HEK293 (cell line): ENCODE data around the gene EXOC3.

ENCODE experiments used
- CTCF ChIA-PET: fragments of 350-600 bp; formaldehyde crosslinking; extraction: SDS; loops from one replicate; lab custom pipeline; 2021; ENCODE audit warnings: antibody characterized with exemption; lab: Yijun Ruan, JAX
- POLR2A ChIA-PET: fragments of 300-600 bp; formaldehyde crosslinking; extraction: SDS; loops from one replicate; lab custom pipeline; 2020; ENCODE audit warnings: antibody characterized with exemption, inconsistent platforms; lab: Yijun Ruan, JAX
- H3K27ac ChIP-seq: fragments of 200-500 bp; sonication (Bioruptor generic); 2 replicates; pipeline ENCODE4 v1.5.1; 2014; ENCODE audit warnings: low read depth, low read length, control low read depth, inconsistent platforms; ENCODE audit errors: extremely low read depth
- H3K36me3 ChIP-seq, 2 experiments: fragments of 200-500 bp in 1 of 2; sonication (Bioruptor generic) in 1 of 2; 1 replicate in 1 of 2; 2 replicates in 1 of 2; pipeline ENCODE4 v1.5.1; 2014 to 2017; ENCODE audit warnings: inconsistent platforms in 2 of 2, low read length in 2 of 2; ENCODE audit not compliant: control insufficient read depth in 2 of 2, insufficient read depth in 1 of 2
- H3K4me1 ChIP-seq: fragments of 200-500 bp; sonication (Bioruptor generic); 2 replicates; pipeline ENCODE4 v1.5.1; 2014; ENCODE audit warnings: mild to moderate bottlenecking, low read length, inconsistent platforms; ENCODE audit not compliant: control insufficient read depth, insufficient read depth
- H3K4me3 ChIP-seq: 2 replicates; pipeline ENCODE4 v1.5.1; 2011; ENCODE audit warnings: low read depth, mild to moderate bottlenecking, control low read depth, low read length, moderate library complexity
- H3K9me3 ChIP-seq: fragments of 200-500 bp; sonication (Bioruptor generic); 2 replicates; pipeline ENCODE4 v1.5.1; 2014; ENCODE audit warnings: low read depth, low read length, inconsistent platforms; ENCODE audit not compliant: control insufficient read depth, insufficient read depth
- EGR2 ChIP-seq: fragments of 450-650 bp; formaldehyde crosslinking; IDR thresholded peaks from 2 replicates; pipeline ENCODE4 v1.5.1; 2016; ENCODE audit warnings: low read depth, missing biosample characterization, missing genetic modification characterization
- HOXD13 ChIP-seq: sonication (generic); formaldehyde crosslinking; IDR thresholded peaks from 2 replicates; pipeline ENCODE4 v1.8.0; 2022; ENCODE audit warnings: missing genetic modification reagents, borderline replicate concordance
- OVOL3 ChIP-seq: fragments of 450-650 bp; formaldehyde crosslinking; IDR thresholded peaks from 2 replicates; pipeline ENCODE4 v1.5.1; 2016; ENCODE audit warnings: missing biosample characterization, missing genetic modification characterization
- PRDM1 ChIP-seq: fragments of 450-650 bp; formaldehyde crosslinking; IDR thresholded peaks from 2 replicates; pipeline ENCODE4; 2016; ENCODE audit warnings: missing biosample characterization, missing genetic modification characterization
- SALL2 ChIP-seq: fragments of 450-650 bp; formaldehyde crosslinking; IDR thresholded peaks from 2 replicates; pipeline ENCODE4 v1.5.0; 2017; ENCODE audit warnings: missing biosample characterization, mild to moderate bottlenecking, missing genetic modification characterization, borderline replicate concordance
- YY1 ChIP-seq: fragments of 450-650 bp; formaldehyde crosslinking; IDR thresholded peaks from 2 replicates; pipeline ENCODE4 v1.5.1; 2018; ENCODE audit warnings: missing biosample characterization, missing genetic modification characterization
- ZBTB20 ChIP-seq: fragments of 450-650 bp; formaldehyde crosslinking; IDR thresholded peaks from 2 replicates; pipeline ENCODE4 v1.5.1; 2016; ENCODE audit warnings: missing biosample characterization, missing genetic modification characterization
- ZBTB7A ChIP-seq: fragments of 450-650 bp; formaldehyde crosslinking; IDR thresholded peaks from 2 replicates; pipeline ENCODE4 v1.5.1; 2016; ENCODE audit warnings: low read depth, missing biosample characterization, missing genetic modification characterization
- ZNF133 ChIP-seq: fragments of 450-650 bp; formaldehyde crosslinking; IDR thresholded peaks from 2 replicates; pipeline ENCODE4 v1.5.1; 2016; ENCODE audit warnings: missing biosample characterization, missing genetic modification characterization
- ZNF26 ChIP-seq: fragments of 450-650 bp; formaldehyde crosslinking; IDR thresholded peaks from 2 replicates; pipeline ENCODE4 v1.5.1; 2016; ENCODE audit warnings: missing biosample characterization, missing genetic modification characterization
- ZNF350 ChIP-seq: fragments of 450-650 bp; formaldehyde crosslinking; IDR thresholded peaks from 2 replicates; pipeline ENCODE4 v1.5.0; 2017; ENCODE audit warnings: missing biosample characterization, mild to moderate bottlenecking, missing genetic modification characterization
- ZNF354C ChIP-seq: fragments of 450-650 bp; formaldehyde crosslinking; IDR thresholded peaks from 2 replicates; pipeline ENCODE4 v1.5.1; 2016; ENCODE audit warnings: missing biosample characterization, missing genetic modification characterization, low read depth, borderline replicate concordance
- ZNF621 ChIP-seq: fragments of 450-650 bp; formaldehyde crosslinking; IDR thresholded peaks from 2 replicates; pipeline ENCODE4 v1.5.1; 2017; ENCODE audit warnings: missing biosample characterization, missing genetic modification characterization
- ZNF629 ChIP-seq: fragments of 450-650 bp; formaldehyde crosslinking; IDR thresholded peaks from 2 replicates; pipeline ENCODE4 v1.5.1; 2017; ENCODE audit warnings: missing biosample characterization, missing genetic modification characterization
- ZNF704 ChIP-seq: fragments of 450-650 bp; formaldehyde crosslinking; IDR thresholded peaks from 2 replicates; pipeline ENCODE4 v1.5.1; 2016; ENCODE audit warnings: missing biosample characterization, missing genetic modification characterization
- ZNF747 ChIP-seq: fragments of 450-650 bp; formaldehyde crosslinking; IDR thresholded peaks from 2 replicates; pipeline ENCODE4 v1.5.1; 2016; ENCODE audit warnings: missing biosample characterization, missing genetic modification characterization
- ZNF76 ChIP-seq: fragments of 450-650 bp; formaldehyde crosslinking; IDR thresholded peaks from 2 replicates; pipeline ENCODE4; 2016; ENCODE audit warnings: low read depth, missing biosample characterization, missing genetic modification characterization, borderline replicate concordance
- ZNF777 ChIP-seq: fragments of 450-650 bp; formaldehyde crosslinking; IDR thresholded peaks from 2 replicates; pipeline ENCODE4 v1.5.1; 2017; ENCODE audit warnings: missing biosample characterization, missing genetic modification characterization, borderline replicate concordance
- ZNF785 ChIP-seq: fragments of 450-650 bp; formaldehyde crosslinking; IDR thresholded peaks from 2 replicates; pipeline ENCODE4 v1.5.1; 2016; ENCODE audit warnings: missing biosample characterization, missing genetic modification characterization
- ZNF830 ChIP-seq: fragments of 450-650 bp; IDR thresholded peaks from 2 replicates; pipeline ENCODE4 v1.5.0; 2018; ENCODE audit warnings: missing biosample characterization, missing genetic modification characterization, low read depth, mild to moderate bottlenecking, moderate library complexity
- TF ChIP-seq, protein P1 (sequence below): fragments of 450-650 bp; formaldehyde crosslinking; IDR thresholded peaks from 2 replicates; pipeline ENCODE4 v1.5.1; 2016; ENCODE audit warnings: missing biosample characterization, missing genetic modification characterization
- TF ChIP-seq, protein P2 (sequence below): fragments of 450-650 bp; formaldehyde crosslinking; IDR thresholded peaks from 2 replicates; pipeline ENCODE4 v1.5.1; 2016; ENCODE audit warnings: missing biosample characterization, missing genetic modification characterization, borderline replicate concordance

Gene EXOC3

GRCh38 chr5:460273-460625 is 17.3 kb downstream of the EXOC3 start:
- H3K4me1 ChIP-seq = no peaks in the 10 kb centered on the region
- H3K27ac ChIP-seq = no peak overlapping the region
- H3K4me3 ChIP-seq = no peak overlapping the region
- ChIA-PET POLR2A (no interaction called here), CTCF (interaction anchor here (0.6 to 2.0 kb wide), 2 partner anchors 13 to 174 kb away, joined by 3 to 10 read pairs; no protein-coding TSS in a partner anchor)
- no peak for TF ChIP-seq ZBTB7A (tag by site-specific recombination)
- TF ChIP-seq ZNF76 (tag by site-specific recombination) = no peak
- no peak for TF ChIP-seq YY1 (tag by site-specific recombination)
- no peak for TF ChIP-seq ZNF777
- TF ChIP-seq ZNF704 (tag by site-specific recombination) = no peak
- TF ChIP-seq SALL2 (tag by site-specific recombination) = no peak
- TF ChIP-seq ZNF26 (tag by site-specific recombination) = no peak
- H3K9me3 ChIP-seq = no peaks in the 10 kb centered on the region
- peaks cover 48 to 86% of the 10 kb centered on the region in 2 experiments for H3K36me3 ChIP-seq

DNA sequence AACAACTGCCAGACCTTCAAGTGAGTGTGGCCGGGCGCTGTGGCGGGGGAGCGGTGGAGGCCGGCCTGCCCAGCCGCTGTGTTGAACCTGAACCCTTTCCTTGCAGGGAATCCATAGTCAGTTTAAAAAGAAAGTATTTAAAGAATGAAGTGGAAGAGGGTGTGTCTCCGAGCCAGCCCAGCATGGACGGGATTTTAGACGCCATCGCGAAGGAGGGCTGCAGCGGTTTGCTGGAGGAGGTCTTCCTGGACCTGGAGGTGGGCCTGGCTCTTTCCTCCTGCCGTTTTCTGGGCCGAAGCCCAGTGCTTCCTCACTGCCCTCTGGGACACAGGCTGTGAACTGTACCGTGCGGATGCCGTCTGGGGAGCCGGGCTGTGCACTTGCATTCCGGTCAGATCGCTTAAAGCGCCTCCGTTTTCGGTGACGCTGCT is 19.1 kb downstream of the EXOC3 start:
- Histone ChIP-seq H3K36me3 (peaks cover 48 to 89% of the 10 kb centered on the region in 2 experiments), H3K4me3 (no peak overlapping the region), H3K9me3 (no peaks in the 10 kb centered on the region), H3K27ac (no peak overlapping the region), H3K4me1 (no peaks in the 10 kb centered on the region)
- TF ChIP-seq PRDM1 (tag by site-specific recombination) (no peak), EGR2 (tag by site-specific recombination) (no peak), OVOL3 (tag by site-specific recombination) (no peak), ZNF785 (tag by site-specific recombination) (no peak), ZNF621 (no peak), ZNF350 (tag by site-specific recombination) (no peak), ZBTB20 (tag by site-specific recombination) (no peak), ZNF629 (tag by site-specific recombination) (no peak), HOXD13 (CRISPR knock-in tag) (no peak), ZNF747 (tag by site-specific recombination) (no peak), ZNF133 (tag by site-specific recombination) (no peak), ZNF354C (no peak), ZNF830 (tag by site-specific recombination) (no peak)
- TF ChIP-seq, protein P1, sequence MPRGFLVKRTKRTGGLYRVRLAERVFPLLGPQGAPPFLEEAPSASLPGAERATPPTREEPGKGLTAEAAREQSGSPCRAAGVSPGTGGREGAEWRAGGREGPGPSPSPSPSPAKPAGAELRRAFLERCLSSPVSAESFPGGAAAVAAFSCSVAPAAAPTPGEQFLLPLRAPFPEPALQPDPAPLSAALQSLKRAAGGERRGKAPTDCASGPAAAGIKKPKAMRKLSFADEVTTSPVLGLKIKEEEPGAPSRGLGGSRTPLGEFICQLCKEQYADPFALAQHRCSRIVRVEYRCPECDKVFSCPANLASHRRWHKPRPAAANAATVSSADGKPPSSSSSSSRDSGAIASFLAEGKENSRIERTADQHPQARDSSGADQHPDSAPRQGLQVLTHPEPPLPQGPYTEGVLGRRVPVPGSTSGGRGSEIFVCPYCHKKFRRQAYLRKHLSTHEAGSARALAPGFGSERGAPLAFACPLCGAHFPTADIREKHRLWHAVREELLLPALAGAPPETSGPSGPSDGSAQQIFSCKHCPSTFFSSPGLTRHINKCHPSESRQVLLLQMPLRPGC (tag by site-specific recombination) = no peak
- TF ChIP-seq, protein P2, sequence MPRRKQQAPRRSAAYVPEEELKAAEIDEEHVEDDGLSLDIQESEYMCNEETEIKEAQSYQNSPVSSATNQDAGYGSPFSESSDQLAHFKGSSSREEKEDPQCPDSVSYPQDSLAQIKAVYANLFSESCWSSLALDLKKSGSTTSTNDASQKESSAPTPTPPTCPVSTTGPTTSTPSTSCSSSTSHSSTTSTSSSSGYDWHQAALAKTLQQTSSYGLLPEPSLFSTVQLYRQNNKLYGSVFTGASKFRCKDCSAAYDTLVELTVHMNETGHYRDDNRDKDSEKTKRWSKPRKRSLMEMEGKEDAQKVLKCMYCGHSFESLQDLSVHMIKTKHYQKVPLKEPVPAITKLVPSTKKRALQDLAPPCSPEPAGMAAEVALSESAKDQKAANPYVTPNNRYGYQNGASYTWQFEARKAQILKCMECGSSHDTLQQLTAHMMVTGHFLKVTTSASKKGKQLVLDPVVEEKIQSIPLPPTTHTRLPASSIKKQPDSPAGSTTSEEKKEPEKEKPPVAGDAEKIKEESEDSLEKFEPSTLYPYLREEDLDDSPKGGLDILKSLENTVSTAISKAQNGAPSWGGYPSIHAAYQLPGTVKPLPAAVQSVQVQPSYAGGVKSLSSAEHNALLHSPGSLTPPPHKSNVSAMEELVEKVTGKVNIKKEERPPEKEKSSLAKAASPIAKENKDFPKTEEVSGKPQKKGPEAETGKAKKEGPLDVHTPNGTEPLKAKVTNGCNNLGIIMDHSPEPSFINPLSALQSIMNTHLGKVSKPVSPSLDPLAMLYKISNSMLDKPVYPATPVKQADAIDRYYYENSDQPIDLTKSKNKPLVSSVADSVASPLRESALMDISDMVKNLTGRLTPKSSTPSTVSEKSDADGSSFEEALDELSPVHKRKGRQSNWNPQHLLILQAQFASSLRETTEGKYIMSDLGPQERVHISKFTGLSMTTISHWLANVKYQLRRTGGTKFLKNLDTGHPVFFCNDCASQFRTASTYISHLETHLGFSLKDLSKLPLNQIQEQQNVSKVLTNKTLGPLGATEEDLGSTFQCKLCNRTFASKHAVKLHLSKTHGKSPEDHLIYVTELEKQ (tag by site-specific recombination) = no peak
- POLR2A ChIA-PET = interaction anchor here (0.7 kb wide), 1 partner anchor 19 kb away, joined by 3 read pairs; the partner anchor contains the start of gene EXOC3
- CTCF ChIA-PET = interaction anchor here (1.0 kb wide), 1 partner anchor 145 kb away, joined by 5 read pairs; no protein-coding TSS in a partner anchor
